ENCODE measurements around the gene CDX1.

Gene CDX1

GRCh38 chr5:150184990-150185912 is 18.7 kb downstream of the CDX1 start:
- no peak for DNase-seq

- no peak for DNase-seq
Observed at GRCh38 chr5:150186137-150186536, 19.6 kb downstream of the CDX1 start.

- DNase-seq = no peak
Observed at GRCh38 chr5:150186897-150187296, 20.3 kb downstream of the CDX1 start.

GRCh38 chr5:150188146-150188842 is 21.7 kb downstream of the CDX1 start:
- no peak for DNase-seq

GRCh38 chr5:150189326-150189725 is 22.7 kb downstream of the CDX1 start:
- no peak for DNase-seq

GRCh38 chr5:150189728-150190502 is 23.3 kb downstream of the CDX1 start, which contains the start of gene SLC6A7:
Gene SLC6A7 (plus strand): TSS chr5:150190062. CDS start chr5:150190328, 266 bp downstream.
- no peak for DNase-seq

GRCh38 chr5:150190503-150190979 is 24.0 kb downstream of the CDX1 start:
- no peak for DNase-seq

GRCh38 chr5:150190987-150191386 is 24.4 kb downstream of the CDX1 start:
- no peak for DNase-seq

GRCh38 chr5:150192462-150192861 is 25.9 kb downstream of the CDX1 start:
- DNase-seq = no peak

- no peak for DNase-seq
Observed at GRCh38 chr5:150195736-150196485, 29.3 kb downstream of the CDX1 start.

GRCh38 chr5:150196514-150196913 is 29.9 kb downstream of the CDX1 start:
- no peak for DNase-seq

- DNase-seq = no peak
Observed at GRCh38 chr5:150196986-150197385, 30.4 kb downstream of the CDX1 start.

GRCh38 chr5:150197476-150197875 is 30.9 kb downstream of the CDX1 start:
- DNase-seq = no peak

GRCh38 chr5:150202501-150202900 is 35.9 kb downstream of the CDX1 start:
- no peak for DNase-seq

GRCh38 chr5:150203832-150204589 is 37.4 kb downstream of the CDX1 start:
- no peak for DNase-seq

GRCh38 chr5:150204590-150204960 is 38.0 kb downstream of the CDX1 start:
- no peak for DNase-seq

GRCh38 chr5:150206098-150206778 is 39.7 kb downstream of the CDX1 start:
- no peak for DNase-seq

GRCh38 chr5:150206779-150207115 is 40.2 kb downstream of the CDX1 start:
- DNase-seq = no peak

GRCh38 chr5:150208187-150209098 is 41.9 kb downstream of the CDX1 start:
- DNase-seq = no peak

GRCh38 chr5:150209099-150209635 is 42.6 kb downstream of the CDX1 start:
- no peak for DNase-seq
